ENCODE measurements around the gene DPH1.
A peak's percentile ranks its signal among the peaks of the same experiment; 100 is the strongest.

Gene DPH1

GRCh38 chr17:2050300-2051060 lies 20.5 kb downstream of the DPH1 start (continued):
- TF ChIP-seq EGR2 (tag by site-specific recombination; IDR thresholded peaks at IDR 0.05; ENCODE audit: low read depth) (peak; percentile 57), ZNF223 (tag by site-specific recombination; IDR thresholded peaks at IDR 0.05) (0 out of 2 replicates have a peak, but pooled peaks have one; percentile 43)

- Histone ChIP-seq H3K9me3 (ENCODE audit: control insufficient read depth, insufficient read depth, low read depth, low read length) (no peaks in the 10 kb centered on the region), H3K36me3 (ENCODE audit: control insufficient read depth in 2 of 2, insufficient read depth in 1 of 2, low read length in 2 of 2) (no peaks in the 10 kb centered on the region; a peak in 1 of 3 replicates), H3K4me1 (ENCODE audit: control insufficient read depth, insufficient read depth, low read length) (peaks cover 10% of the 10 kb centered on the region), H3K27ac (ENCODE audit: extremely low read depth, low read depth, low read length) (no peak overlapping the region), H3K4me3 (ENCODE audit: low read depth, low read length) (peak overlapping the region; percentile 35; the same call in 1 of the 2 replicates)
- POLR2A ChIA-PET = interaction anchor here (1.0 to 1.1 kb wide), 2 partner anchors 193 to 335 kb away, joined by 3 to 4 read pairs; no protein-coding TSS in a partner anchor
- TF ChIP-seq FEZF1 (tag by site-specific recombination; IDR thresholded peaks at IDR 0.05) = no peak
- peak; percentile 33; the same call in 1 of the 2 replicates for TF ChIP-seq ZNF335 (tag by site-specific recombination; conservative IDR thresholded peaks at IDR 0.05)
- no peak for TF ChIP-seq ZNF580 (tag by site-specific recombination; IDR thresholded peaks at IDR 0.05)
- TF ChIP-seq ZNF792 (tag by site-specific recombination; IDR thresholded peaks at IDR 0.05) = peak; percentile 71; the same call in 1 of the 2 replicates
- TF ChIP-seq ZNF26 (tag by site-specific recombination; IDR thresholded peaks at IDR 0.05) = no peak
- TF ChIP-seq GLIS1 (tag by site-specific recombination; IDR thresholded peaks at IDR 0.05) = 0 out of 2 replicates have a peak, but pooled peaks have one; percentile 36
- TF ChIP-seq ZNF585B (tag by site-specific recombination; IDR thresholded peaks at IDR 0.05) = no peak
- TF ChIP-seq ZNF596 (tag by site-specific recombination; IDR thresholded peaks at IDR 0.05) = no peak
- TF ChIP-seq ZBTB26 (tag by site-specific recombination; optimal IDR thresholded peaks at IDR 0.05) = peak; percentile 41
- CTCF ChIA-PET = interaction anchor here (0.6 to 1.9 kb wide), 7 partner anchors 26 to 231 kb away, joined by 3 to 5 read pairs (median 3); partner anchors contain the start of gene RTN4RL1
These were observed 21.3 kb downstream of the DPH1 start for GRCh38 chr17:2051061-2051932.

GRCh38 chr17:2051933-2052559 lies 22.1 kb downstream of the DPH1 start:
- no peak overlapping the region for H3K27ac ChIP-seq (ENCODE audit: extremely low read depth, low read depth, low read length)
- no peak overlapping the region for H3K4me3 ChIP-seq (ENCODE audit: low read depth, low read length)
- CTCF ChIA-PET = interaction anchor here (0.6 to 1.9 kb wide), 5 partner anchors 26 to 231 kb away, joined by 3 to 5 read pairs (median 3); partner anchors contain the start of gene RTN4RL1
- POLR2A ChIA-PET = interaction anchor here (0.5 to 1.1 kb wide), 2 partner anchors 193 to 210 kb away, joined by 3 to 4 read pairs; no protein-coding TSS in a partner anchor
- H3K4me1 ChIP-seq (ENCODE audit: control insufficient read depth, insufficient read depth, low read length) = peaks cover 10% of the 10 kb centered on the region
- H3K9me3 ChIP-seq (ENCODE audit: control insufficient read depth, insufficient read depth, low read depth, low read length) = no peaks in the 10 kb centered on the region
- H3K36me3 ChIP-seq (ENCODE audit: control insufficient read depth in 2 of 2, insufficient read depth in 1 of 2, low read length in 2 of 2) = no peaks in the 10 kb centered on the region; a peak in 1 of 3 replicates
- TF ChIP-seq BCL11B (tag by site-specific recombination; IDR thresholded peaks at IDR 0.05; ENCODE audit: low read depth) = peak; percentile 52; the same call in 1 of the 2 replicates
- TF ChIP-seq ATF2 (tag by site-specific recombination; IDR thresholded peaks at IDR 0.05; ENCODE audit: low read depth) = no peak
- 0 out of 2 replicates have a peak, but pooled peaks have one; percentile 17 for TF ChIP-seq ZNF341 (tag by site-specific recombination; IDR thresholded peaks at IDR 0.05; ENCODE audit: low read depth)
- TF ChIP-seq ZNF121 (tag by site-specific recombination; IDR thresholded peaks at IDR 0.05) = peak; percentile 94
- no peak for TF ChIP-seq ZNF280D (tag by site-specific recombination; IDR thresholded peaks at IDR 0.05)
- TF ChIP-seq ZBTB10 (tag by site-specific recombination; IDR thresholded peaks at IDR 0.05) = no peak
- TF ChIP-seq ZBTB17 (tag by site-specific recombination; IDR thresholded peaks at IDR 0.05) = peak; percentile 66; the same call in 1 of the 2 replicates

Data from HEK293 (cell line).